ENCODE measurements around the gene BBS12. TPM values are rescaled to one million over a fixed set of nuclear protein-coding genes. Genes with fewer than 3 reads are reported as not detected.

Gene BBS12
- total RNA-seq, 1 experiment from 2014 or later, result 1.5 TPM

DNA sequence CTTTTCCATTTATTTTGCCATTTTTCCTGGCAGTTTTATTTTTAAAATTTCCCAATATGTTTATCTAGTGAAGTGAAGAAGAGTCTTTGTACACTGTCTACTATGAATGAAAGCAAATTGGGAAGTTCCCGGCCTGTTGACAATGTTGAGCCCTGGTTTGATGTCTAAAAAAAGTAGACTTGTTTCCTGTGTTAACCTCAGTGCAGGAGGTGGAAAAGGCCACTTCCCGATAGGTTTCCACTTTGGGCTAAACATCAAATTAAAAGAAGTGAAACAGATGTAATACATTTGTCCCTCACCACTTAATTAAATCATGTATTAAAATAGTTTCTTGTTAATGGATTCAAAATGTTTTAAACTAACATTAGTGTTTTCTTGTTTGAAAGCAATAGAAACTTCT, 30.0 kb downstream of the BBS12 start:
- peaks cover 12% of the 10 kb centered on the region for H3K4me1 ChIP-seq (ENCODE audit: control insufficient read depth, insufficient read depth, low read length)
- H3K4me3 ChIP-seq (ENCODE audit: low read depth in 2 of 2, low read length in 2 of 2), result no peak overlapping the region
- TF ChIP-seq, protein P1, sequence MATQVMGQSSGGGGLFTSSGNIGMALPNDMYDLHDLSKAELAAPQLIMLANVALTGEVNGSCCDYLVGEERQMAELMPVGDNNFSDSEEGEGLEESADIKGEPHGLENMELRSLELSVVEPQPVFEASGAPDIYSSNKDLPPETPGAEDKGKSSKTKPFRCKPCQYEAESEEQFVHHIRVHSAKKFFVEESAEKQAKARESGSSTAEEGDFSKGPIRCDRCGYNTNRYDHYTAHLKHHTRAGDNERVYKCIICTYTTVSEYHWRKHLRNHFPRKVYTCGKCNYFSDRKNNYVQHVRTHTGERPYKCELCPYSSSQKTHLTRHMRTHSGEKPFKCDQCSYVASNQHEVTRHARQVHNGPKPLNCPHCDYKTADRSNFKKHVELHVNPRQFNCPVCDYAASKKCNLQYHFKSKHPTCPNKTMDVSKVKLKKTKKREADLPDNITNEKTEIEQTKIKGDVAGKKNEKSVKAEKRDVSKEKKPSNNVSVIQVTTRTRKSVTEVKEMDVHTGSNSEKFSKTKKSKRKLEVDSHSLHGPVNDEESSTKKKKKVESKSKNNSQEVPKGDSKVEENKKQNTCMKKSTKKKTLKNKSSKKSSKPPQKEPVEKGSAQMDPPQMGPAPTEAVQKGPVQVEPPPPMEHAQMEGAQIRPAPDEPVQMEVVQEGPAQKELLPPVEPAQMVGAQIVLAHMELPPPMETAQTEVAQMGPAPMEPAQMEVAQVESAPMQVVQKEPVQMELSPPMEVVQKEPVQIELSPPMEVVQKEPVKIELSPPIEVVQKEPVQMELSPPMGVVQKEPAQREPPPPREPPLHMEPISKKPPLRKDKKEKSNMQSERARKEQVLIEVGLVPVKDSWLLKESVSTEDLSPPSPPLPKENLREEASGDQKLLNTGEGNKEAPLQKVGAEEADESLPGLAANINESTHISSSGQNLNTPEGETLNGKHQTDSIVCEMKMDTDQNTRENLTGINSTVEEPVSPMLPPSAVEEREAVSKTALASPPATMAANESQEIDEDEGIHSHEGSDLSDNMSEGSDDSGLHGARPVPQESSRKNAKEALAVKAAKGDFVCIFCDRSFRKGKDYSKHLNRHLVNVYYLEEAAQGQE (IDR thresholded peaks at IDR 0.05; ENCODE audit: insufficient read depth in 1 of 2, low read depth in 2 of 2, low read length in 1 of 2), result no peak
- no peak for TF ChIP-seq SIN3A (IDR thresholded peaks at IDR 0.05; ENCODE audit: borderline replicate concordance, insufficient read depth, low read depth, low read length)
- no peak for TF ChIP-seq TCF7L2 (IDR thresholded peaks at IDR 0.05; ENCODE audit: low read depth, low read length)
- no peak for TF ChIP-seq CTCF (IDR thresholded peaks at IDR 0.05)
- no peak for TF ChIP-seq POLR2AphosphoS5 (IDR thresholded peaks at IDR 0.05; ENCODE audit: low read depth, low read length)
- CTCF ChIA-PET, result no interaction called here
- no TSS peak for BruUV-seq (replicated peaks)
- DNase-seq (ENCODE audit: low read depth, low spot score) (no peak), ATAC-seq (no peak)
- intact Hi-C loops (cut with micrococcal nuclease; ENCODE audit: unreplicated experiment) (no loop called here), in situ Hi-C loops (cut with HindIII; ENCODE audit: low pct_unique_long_range_greater_than_20kb, low sequenced_read_pairs) (no loop called here)
- no peaks in the 10 kb centered on the region for H3K9me3 ChIP-seq (ENCODE audit: control insufficient read depth, insufficient read depth, low read depth, low read length)
- POLR2A ChIA-PET, result interaction anchor here (0.5 kb wide), 1 partner anchor 34 kb away, joined by 3 read pairs; no protein-coding TSS in a partner anchor
- no peak overlapping the region for H3K27ac ChIP-seq (ENCODE audit: low read length)
- H3K27me3 ChIP-seq (ENCODE audit: control insufficient read depth, insufficient read depth, low read length), result no peaks in the 10 kb centered on the region
- no peaks in the 10 kb centered on the region for H3K36me3 ChIP-seq (ENCODE audit: control insufficient read depth, insufficient read depth, low read length)

- TF ChIP-seq CTCF (IDR thresholded peaks at IDR 0.05) (no peak), TCF7L2 (IDR thresholded peaks at IDR 0.05; ENCODE audit: low read depth, low read length) (no peak), SIN3A (IDR thresholded peaks at IDR 0.05; ENCODE audit: borderline replicate concordance, insufficient read depth, low read depth, low read length) (no peak), POLR2AphosphoS5 (IDR thresholded peaks at IDR 0.05; ENCODE audit: low read depth, low read length) (no peak)
- TF ChIP-seq, protein P1 (IDR thresholded peaks at IDR 0.05; ENCODE audit: insufficient read depth in 1 of 2, low read depth in 2 of 2, low read length in 1 of 2), result no peak
- DNase-seq (ENCODE audit: low read depth, low spot score), result no peak
- CTCF ChIA-PET, result no interaction called here
- POLR2A ChIA-PET, result interaction anchor here (0.5 kb wide), 1 partner anchor 33 kb away, joined by 3 read pairs; no protein-coding TSS in a partner anchor
- BruUV-seq (replicated peaks), result no TSS peak
- in situ Hi-C loops (cut with HindIII; ENCODE audit: low pct_unique_long_range_greater_than_20kb, low sequenced_read_pairs) (no loop called here), intact Hi-C loops (cut with micrococcal nuclease; ENCODE audit: unreplicated experiment) (no loop called here)
- no peaks in the 10 kb centered on the region for H3K9me3 ChIP-seq (ENCODE audit: control insufficient read depth, insufficient read depth, low read depth, low read length)
- H3K27me3 ChIP-seq (ENCODE audit: control insufficient read depth, insufficient read depth, low read length), result no peaks in the 10 kb centered on the region
- ATAC-seq, result no peak
- H3K27ac ChIP-seq (ENCODE audit: low read length), result peak overlapping the region; percentile 17; the same call in 1 of the 2 replicates
- no peaks in the 10 kb centered on the region for H3K36me3 ChIP-seq (ENCODE audit: control insufficient read depth, insufficient read depth, low read length)
- H3K4me3 ChIP-seq (ENCODE audit: low read depth in 2 of 2, low read length in 2 of 2), result no peak overlapping the region
- peaks cover 6% of the 10 kb centered on the region for H3K4me1 ChIP-seq (ENCODE audit: control insufficient read depth, insufficient read depth, low read length)
Observed at GRCh38 chr4:122762966-122763716, 30.6 kb downstream of the BBS12 start.

Measured in Panc1 (cell line).